ENCODE data around the gene PRPF40A.
A peak's percentile ranks its signal among the peaks of the same experiment; 100 is the strongest.

Gene PRPF40A

DNA sequence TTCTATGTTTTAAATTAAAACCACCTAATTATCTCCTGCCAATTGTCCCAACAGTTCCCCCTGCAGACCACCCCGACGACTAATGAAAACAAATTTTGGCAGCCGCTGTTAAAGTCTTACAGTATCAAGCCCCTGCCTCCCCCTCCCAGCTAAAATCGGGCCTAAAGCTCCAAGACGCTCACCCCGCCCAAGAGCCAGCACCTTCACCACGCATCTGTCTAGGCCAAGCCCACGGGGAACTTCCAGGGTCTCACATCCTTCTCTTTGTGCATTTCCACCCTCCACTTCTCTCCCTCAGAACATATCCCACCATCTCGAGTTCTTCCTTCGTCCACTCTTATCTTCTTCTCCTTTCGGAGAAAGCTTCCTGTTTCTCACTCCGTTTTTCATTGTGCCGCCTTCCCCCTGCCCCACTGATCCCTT is 445 bp downstream of the PRPF40A start:
- DNase-seq: peak; percentile 75

GRCh38 chr2:152715854-152716428 is 1.3 kb downstream of the PRPF40A start:
- DNase-seq: peak; percentile 72

GRCh38 chr2:152715112-152715511 is 2.1 kb downstream of the PRPF40A start:
- no peak for DNase-seq

GRCh38 chr2:152710713-152711112 is 6.5 kb downstream of the PRPF40A start:
- DNase-seq: no peak

DNA sequence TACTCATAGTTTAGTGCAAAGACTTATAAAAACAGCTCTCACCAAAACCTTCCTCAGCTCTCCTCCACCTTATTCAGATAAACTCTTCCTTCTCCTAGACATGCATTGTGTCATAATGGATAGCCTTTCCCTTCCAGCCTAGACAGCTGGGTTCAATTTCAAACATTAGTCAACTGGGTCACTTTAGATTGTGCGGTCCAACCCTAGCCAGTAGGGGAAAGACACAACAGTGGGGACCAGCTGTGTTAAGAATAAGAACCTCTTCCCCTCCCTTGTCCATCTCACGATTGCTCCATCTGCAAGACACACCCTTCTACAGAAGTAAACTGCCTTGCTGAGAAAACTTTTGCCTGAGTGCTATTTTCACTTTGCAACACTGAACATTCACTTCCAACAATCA is 8.5 kb downstream of the PRPF40A start:
- DNase-seq: no peak

DNA sequence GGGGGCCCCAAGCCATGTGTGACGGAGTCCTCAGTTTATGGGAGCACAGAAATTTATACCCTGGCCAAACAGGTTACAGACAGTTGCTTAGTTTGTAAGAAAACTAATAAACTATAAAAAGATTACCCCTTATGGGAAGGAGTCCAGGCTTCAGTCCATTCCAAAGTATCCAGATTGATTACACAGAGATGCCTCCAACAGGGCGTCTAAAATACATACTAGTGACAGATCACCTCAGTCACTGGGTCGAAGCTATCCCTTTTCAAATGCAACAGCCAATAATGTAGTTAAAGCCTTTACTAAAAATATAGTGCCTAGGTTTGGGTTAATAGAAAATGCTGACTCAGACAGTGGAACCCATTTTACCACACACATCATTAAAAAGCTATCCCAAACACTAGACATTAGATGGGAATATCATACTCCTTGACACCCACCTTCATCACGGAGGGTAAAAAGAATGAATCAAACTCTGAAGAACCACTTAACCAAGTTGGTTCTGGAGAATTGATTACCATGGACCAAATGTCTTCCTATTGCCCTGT is 10.7 kb downstream of the PRPF40A start:
- no peak for DNase-seq

- no peak for DNase-seq
Measured at GRCh38 chr2:152701198-152701597, 16.1 kb downstream of the PRPF40A start.

- no peak for DNase-seq
Measured at GRCh38 chr2:152696476-152696875, 20.8 kb downstream of the PRPF40A start.

GRCh38 chr2:152695763-152696162 is 21.5 kb downstream of the PRPF40A start:
- no peak for DNase-seq

DNA sequence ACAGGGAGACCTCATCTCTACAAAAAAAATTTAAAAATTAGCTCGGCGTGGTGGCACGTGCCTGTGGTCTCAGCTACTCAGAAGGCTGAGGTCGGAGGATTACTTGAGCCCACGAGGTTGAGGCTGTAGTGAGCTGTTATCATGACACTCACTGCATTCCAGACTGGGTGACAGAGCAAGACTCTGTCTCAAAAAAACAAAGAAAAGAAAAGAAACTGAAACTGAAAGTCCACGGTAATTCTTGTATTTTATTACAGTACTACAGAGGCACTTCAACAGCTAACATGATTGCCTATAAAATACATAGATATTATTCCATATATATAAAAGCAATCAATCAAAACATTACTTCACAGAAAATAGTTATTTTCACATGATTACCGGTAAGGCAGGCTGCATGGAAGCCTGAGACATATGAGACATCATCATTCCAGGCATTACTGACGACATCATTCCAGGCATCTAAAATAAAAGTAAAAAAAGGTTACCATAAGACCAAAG is 23.1 kb downstream of the PRPF40A start:
- no peak for DNase-seq

DNA sequence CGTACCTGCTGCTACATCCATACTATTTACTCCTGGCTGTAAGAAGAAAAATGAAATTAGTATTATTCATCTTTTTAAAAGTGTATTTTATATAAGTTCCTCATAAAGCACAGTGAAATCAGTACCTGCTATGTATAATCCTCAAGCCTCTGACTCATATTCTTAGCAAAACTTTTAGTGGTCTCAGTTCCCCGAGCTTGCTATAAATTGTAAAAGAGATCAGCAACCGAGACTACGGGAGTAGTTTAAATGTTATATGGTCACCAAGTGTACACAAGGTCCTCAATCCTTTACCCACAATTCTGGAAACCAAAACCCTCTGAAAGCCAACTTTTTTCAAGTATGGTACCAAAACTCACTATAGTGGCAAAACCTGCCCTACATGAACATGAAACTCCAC is 24.2 kb downstream of the PRPF40A start:
- no peak for DNase-seq

DNA sequence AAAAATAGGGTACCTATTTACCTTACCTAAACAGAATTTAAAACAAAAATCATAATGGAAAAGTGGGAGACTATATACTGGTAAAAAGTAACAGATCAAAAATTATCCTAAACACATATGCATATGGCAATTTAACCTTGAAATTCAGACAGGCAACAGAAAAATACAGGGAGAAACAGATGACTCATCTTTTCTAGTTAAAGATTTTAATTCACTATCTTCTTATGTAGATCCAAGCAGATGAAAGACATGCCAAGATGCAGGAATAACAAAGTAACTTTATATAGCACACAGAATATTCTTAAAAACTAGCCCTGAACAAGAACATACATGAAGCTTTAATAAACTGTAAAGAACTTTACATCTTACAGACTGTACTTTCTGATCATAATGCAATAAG is 30.9 kb downstream of the PRPF40A start:
- DNase-seq: no peak

DNA sequence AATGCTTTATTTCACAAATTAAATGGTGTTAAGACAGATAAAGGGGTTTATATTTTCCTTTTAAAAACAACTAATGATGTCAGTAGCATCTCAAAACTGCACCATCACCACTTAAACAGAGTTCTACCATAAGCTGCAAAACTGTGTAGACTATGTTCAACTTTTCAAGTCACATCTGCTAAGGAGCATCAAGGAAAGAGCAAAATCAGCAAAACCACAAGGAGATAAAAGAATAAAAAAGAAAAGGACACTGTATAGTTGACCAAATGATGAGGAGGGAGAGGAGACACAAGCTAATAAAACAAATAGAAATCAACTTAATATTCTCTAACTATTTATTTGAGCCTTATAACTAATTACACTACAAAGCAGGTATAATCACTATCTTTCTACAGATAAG is 33.9 kb downstream of the PRPF40A start:
- DNase-seq: no peak

- DNase-seq: no peak
Measured at GRCh38 chr2:152682663-152683062, 34.6 kb downstream of the PRPF40A start.

DNA sequence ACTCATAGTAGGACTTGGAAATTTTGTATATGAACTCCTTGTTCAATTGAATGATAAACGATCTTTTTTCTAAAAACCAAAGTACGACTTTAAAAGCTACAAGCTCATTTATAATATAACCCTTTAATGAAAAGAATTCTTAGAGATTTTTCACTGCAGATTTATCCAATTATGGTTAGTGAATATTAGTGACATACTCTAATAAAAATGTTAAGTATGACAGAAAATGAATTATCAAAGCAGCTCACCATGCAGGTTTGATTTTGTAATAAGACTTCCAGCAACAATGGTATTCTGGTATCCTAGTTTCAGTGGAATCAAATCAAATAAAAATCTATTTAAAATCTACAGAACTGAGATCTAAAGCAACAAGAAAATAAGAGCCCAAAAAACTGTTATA is 38.5 kb downstream of the PRPF40A start:
- DNase-seq: no peak

- DNase-seq: no peak
Measured at GRCh38 chr2:152676461-152676860, 40.8 kb downstream of the PRPF40A start.

DNA sequence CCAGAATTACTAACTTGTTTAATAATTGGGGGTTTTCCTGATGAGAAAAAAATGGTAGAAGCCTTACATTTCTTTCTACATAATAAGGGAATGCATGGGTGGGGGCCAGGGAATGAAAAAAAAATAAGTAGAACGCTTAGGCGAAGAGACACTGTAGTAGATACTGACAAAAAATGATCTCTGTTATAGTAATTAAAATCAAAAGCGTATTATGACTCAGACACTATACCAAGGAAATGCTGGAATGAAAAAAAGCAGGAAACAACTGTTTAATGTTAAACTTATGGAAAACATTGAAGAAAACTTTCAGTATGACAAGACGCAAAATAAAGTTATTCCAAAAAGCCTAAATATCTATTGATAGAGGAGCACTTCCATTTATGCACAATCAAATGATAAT is 42.9 kb downstream of the PRPF40A start:
- no peak for DNase-seq

DNA sequence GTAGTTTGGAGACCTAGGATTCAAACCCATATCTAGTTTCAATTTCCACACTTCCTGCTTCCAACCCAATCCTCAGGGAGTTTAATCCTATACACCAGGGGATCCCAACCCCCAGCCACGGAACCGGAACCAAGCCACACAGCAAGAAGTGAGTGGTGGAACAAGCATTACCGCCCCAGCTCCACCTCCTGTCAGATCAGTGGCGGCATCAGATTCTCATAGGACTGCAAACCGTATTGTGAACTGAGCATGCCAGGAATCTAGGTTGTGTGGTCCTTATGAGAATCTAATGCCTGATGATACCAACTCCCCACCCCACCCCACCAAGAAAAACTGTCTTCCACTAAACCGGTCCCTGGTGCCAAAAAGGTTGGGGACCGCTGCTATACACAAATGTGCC is 52.5 kb downstream of the PRPF40A start:
- DNase-seq: no peak

- DNase-seq: no peak
Measured at GRCh38 chr2:152661076-152661475, 56.2 kb downstream of the PRPF40A start.

GRCh38 chr2:152658221-152658620 is 59.0 kb downstream of the PRPF40A start:
- DNase-seq: no peak

- no peak for DNase-seq
Measured at GRCh38 chr2:152657043-152657442, 60.2 kb downstream of the PRPF40A start.

DNA sequence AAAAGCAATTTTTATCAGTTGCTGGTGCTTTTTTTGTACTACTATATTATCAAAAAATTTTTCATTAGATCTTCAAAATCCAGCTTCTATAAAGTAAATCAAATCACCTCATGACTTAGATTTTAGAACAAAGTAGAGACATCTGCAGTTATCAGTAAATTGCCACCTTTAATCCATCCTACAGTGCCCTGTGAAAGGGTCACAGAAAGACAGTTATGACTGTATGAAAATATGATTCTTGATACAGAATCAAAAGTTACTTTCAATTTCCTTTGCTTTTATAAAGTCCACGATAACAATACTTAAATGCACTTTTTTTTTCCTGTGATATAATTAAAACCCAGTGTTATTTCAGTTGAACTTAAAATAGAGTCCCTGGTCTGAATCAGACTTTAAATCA is 61.4 kb downstream of the PRPF40A start:
- DNase-seq: no peak

DNA sequence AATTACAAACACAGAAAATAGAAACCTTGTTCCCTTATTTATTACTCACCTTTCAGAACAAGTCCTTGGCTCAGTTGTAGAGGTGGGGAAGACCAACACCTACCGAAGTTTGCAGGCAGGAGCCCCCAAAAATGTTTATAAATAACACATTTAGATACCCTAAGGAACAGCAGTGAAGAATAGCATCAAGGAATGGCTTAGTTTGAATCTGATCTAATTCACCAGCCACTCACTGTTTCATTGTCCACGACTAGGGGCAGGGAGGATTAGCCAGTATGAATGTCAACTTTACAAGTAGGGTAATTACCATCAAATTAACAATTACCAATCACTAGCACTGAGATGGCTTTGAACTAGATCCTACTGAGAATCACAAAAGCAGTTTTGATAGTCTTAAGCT is 65.4 kb downstream of the PRPF40A start:
- DNase-seq: no peak

DNA sequence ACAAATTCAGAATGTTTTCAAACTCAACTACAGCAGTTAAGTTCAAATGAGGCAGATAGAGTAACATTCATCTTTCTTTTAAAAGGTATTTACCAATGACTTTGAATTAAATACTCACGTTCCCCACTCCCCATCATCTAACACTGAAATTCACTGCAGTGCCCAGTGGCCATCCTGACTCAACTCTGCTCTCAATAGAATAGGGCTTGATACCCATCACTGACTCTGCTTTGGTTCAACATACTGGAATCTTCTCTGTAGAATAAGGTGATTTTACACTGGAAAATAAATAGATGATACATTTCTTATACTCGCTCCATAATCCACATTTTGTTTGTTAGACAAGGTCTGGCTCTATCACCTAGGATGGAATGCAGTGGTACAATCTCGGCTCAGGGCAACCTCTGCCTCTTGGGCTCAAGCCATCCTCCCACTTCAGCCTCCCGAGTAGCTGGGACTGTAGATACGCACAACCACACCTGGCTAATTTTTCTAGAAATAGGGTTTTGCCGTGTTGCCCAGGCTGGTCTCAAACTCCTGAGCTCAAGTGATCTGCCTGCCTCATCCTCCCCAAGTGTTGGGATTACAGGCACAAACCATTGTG is 66.4 kb downstream of the PRPF40A start:
- no peak for DNase-seq

DNA sequence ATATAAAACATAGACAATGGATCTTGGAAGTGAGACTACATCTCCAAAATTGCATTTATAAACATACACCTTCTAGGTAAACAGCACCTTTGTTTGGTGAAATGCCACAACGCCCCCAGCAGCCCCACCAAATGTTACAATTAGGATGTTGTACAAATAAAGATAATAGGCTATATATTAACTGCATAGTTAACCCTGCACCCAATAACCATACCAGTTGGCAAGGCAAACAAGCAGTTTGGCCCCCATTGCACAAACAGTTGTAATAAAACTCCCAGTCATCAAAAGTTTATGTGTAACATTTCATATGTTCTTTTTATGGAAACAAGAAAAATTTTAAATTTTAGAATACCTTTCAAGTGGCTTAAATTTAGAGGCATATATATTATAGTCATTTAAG is 67.3 kb downstream of the PRPF40A start:
- no peak for DNase-seq
